Stimulated activated CD8-positive, alpha-beta memory T cell treated with anti-CD3 and anti-CD28 coated beads, Interleukin-4, amount 100 ng/mL, for 4 hours (primary cell): ENCODE data around the gene OR5D13.

ENCODE experiments used
- DNase-seq, 2 donors: peaks; one replicate each; pipeline ENCODE4 v3.0.0-alpha.2; 2020; ENCODE audit warnings: low read depth in 2 of 2, low spot score in 1 of 2

Gene OR5D13

DNA sequence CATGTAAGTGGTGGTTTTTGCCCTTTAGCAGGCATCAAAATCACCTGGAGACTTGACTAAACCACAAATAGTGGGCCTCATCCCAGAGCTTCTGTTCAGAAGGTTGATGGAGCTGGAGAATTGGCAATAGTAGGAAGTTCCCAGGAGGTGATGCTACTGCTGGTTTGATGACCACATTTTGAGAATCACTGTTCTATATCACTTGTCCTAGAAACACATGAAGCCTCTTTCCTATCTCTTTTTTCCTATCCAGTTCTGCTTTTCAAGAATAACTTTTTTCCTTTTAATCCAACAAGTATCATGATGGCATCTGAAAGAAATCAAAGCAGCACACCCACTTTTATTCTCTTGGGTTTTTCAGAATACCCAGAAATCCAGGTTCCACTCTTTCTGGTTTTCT is at the start of gene OR5D13:
Gene OR5D13, plus strand, starts transcription at position 301 of the 400 bp plus-strand sequence. Its CDS starts 0 bp downstream, at position 301.
- DNase-seq: no peak

DNA sequence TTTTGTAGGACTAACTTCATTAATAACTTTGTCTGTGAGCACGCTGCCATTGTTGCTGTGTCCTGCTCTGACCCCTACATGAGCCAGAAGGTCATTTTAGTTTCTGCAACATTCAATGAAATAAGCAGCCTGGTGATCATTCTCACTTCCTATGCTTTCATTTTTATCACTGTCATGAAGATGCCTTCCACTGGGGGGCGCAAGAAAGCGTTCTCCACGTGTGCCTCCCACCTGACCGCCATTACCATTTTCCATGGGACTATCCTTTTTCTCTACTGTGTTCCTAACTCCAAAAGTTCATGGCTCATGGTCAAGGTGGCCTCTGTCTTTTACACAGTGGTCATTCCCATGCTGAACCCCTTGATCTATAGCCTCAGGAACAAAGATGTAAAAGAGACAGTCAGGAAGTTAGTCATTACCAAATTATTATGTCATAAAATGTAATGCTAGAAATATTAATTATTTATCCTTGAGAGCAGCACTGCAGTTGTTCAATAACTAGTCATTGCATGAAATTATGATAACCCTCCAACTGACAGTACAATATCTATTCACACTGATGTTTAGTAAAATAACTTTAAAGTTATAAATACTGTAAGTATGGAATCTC is 46.4 kb upstream of the OR5D13 start:
- no peak for DNase-seq

- no peak for DNase-seq
Measured at GRCh38 chr11:55732936-55733335, 40.3 kb upstream of the OR5D13 start.

- no peak for DNase-seq
Measured at GRCh38 chr11:55791606-55792005, 18.4 kb downstream of the OR5D13 start.

GRCh38 chr11:55793321-55793720 is 20.1 kb downstream of the OR5D13 start:
- no peak for DNase-seq

DNA sequence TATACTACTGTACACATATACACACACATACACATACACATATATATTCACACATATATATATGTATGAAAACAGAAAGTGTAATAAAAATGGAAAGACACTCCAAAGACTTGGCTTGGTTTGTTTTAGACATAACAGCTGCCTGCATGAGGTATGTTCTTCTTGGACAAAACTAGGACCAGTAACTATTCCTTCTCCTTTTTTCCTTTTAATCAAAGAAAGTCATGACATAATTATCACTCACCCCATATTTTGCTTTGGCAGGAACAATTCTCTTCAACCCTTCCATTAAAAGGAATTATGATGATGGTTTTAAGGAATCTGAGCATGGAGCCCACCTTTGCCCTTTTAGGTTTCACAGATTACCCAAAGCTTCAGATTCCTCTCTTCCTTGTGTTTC is 22.0 kb downstream of the OR5D13 start, which contains the start of gene OR5D14:
Gene OR5D14, plus strand, starts transcription at position 301 of the 400 bp plus-strand sequence. Its CDS starts 0 bp downstream, at position 301.
- no peak for DNase-seq

GRCh38 chr11:55806248-55806647 is 33.0 kb downstream of the OR5D13 start:
- no peak for DNase-seq

- no peak for DNase-seq
Measured at GRCh38 chr11:55811067-55811466, 37.8 kb downstream of the OR5D13 start, which contains the start of gene OR5L1. TSS of gene OR5L1 (plus strand) at chr11:55811367. CDS start at chr11:55811467, 100 bp downstream.

DNA sequence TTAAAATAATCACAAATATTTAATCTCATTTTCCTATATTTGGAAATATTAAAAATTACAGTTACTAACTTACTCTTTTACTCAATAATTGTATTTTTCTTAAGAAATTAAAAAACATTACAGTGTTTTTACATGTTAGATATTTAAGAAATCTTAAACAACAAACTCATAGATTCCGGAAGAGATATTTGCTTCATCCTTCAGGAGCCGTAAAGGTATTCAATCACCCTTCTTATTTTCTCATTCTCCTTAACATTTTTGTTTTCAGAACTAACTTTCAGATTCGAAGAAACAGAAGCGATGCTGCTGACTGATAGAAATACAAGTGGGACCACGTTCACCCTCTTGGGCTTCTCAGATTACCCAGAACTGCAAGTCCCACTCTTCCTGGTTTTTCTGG is 46.1 kb downstream of the OR5D13 start, which contains the start of gene OR5D18:
Gene OR5D18, plus strand, starts transcription at position 301 of the 400 bp plus-strand sequence. Its CDS starts 0 bp downstream, at position 301.
- DNase-seq: no peak
